Activated naive CD4-positive, alpha-beta T cell treated with anti-CD3 and anti-CD28 coated beads, Interleukin-2, amount 50 U/mL, for 72 hours (primary cell): ENCODE measurements around the gene ZBTB7A. TPM values are rescaled to one million over a fixed set of nuclear protein-coding genes. Genes with fewer than 3 reads are reported as not detected.

ENCODE experiments used
- ATAC-seq, 2 donors: fragments of 150-1000 bp; cut with Tn5 transposase; 2 replicates each; pipeline ENCODE4 v1.10.0; 2021; ENCODE audit warnings: mild to moderate bottlenecking in 2 of 2, moderate library complexity in 2 of 2
- DNase-seq, 2 donors: peaks; one replicate each; pipeline ENCODE4 v3.0.0; 2021 to 2022; ENCODE audit warnings: low spot score in 2 of 2
- H3K27ac Mint-ChIP-seq, 2 donors: one replicate each; pipeline ENCODE4 v1.8.0; 2022; ENCODE audit warnings: mild to moderate bottlenecking in 2 of 2, mixed read lengths in 2 of 2
- H3K36me3 Mint-ChIP-seq, 2 donors: one replicate each; pipeline ENCODE4 v1.8.0; 2022; ENCODE audit warnings: mixed read lengths in 2 of 2
- H3K9me3 Mint-ChIP-seq, 2 donors: one replicate each; pipeline ENCODE4 v1.8.0; 2022; ENCODE audit warnings: mixed read lengths in 2 of 2
- total RNA-seq, 2 donors: library from RNA; stranded (reverse); gene quantifications; one replicate each; pipeline ENCODE4 v1.2.3, GENCODE V29; 2022

ZBTB7A gene
- total RNA-seq, 2 donors from 2014 or later, result 23.4 to 26.0 TPM

- Mint-ChIP-seq H3K27ac (peak overlapping the region in 1 of 2 donors; percentile 68), H3K36me3 (peaks cover 17 to 25% of the 10 kb centered on the region in 2 donors), H3K9me3 (peaks cover 0 to 6% of the 10 kb centered on the region in 2 donors)
- no peak for ATAC-seq
- no peak for DNase-seq
Observed at GRCh38 chr19:4052114-4052992, 14.3 kb downstream of the ZBTB7A start.

GRCh38 chr19:4051175-4052101 lies 15.3 kb downstream of the ZBTB7A start:
- H3K9me3 Mint-ChIP-seq, result peaks cover 0 to 6% of the 10 kb centered on the region in 2 donors
- peak; percentile 23 to 81 for ATAC-seq
- H3K36me3 Mint-ChIP-seq, result peaks cover 17 to 25% of the 10 kb centered on the region in 2 donors
- DNase-seq, result no peak
- H3K27ac Mint-ChIP-seq, result peak overlapping the region; percentile 78 to 84

GRCh38 chr19:4049432-4049831 lies 17.3 kb downstream of the ZBTB7A start:
- peak overlapping the region in 1 of 2 donors; percentile 83 for H3K27ac Mint-ChIP-seq
- H3K9me3 Mint-ChIP-seq, result peaks cover 0 to 6% of the 10 kb centered on the region in 2 donors
- ATAC-seq, result no peak
- no peak for DNase-seq
- peaks cover 17 to 25% of the 10 kb centered on the region in 2 donors for H3K36me3 Mint-ChIP-seq

GRCh38 chr19:4046946-4047683 lies 19.6 kb downstream of the ZBTB7A start:
- H3K27ac Mint-ChIP-seq, result no peak overlapping the region
- H3K36me3 Mint-ChIP-seq, result peaks cover 4 to 11% of the 10 kb centered on the region in 2 donors
- ATAC-seq, result no peak
- no peak for DNase-seq
- no peaks in the 10 kb centered on the region for H3K9me3 Mint-ChIP-seq

GRCh38 chr19:4046362-4046691 lies 20.4 kb downstream of the ZBTB7A start:
- ATAC-seq (no peak), DNase-seq (no peak)
- Mint-ChIP-seq H3K27ac (peak overlapping the region in 1 of 2 donors; percentile 81), H3K36me3 (peaks cover 2 to 9% of the 10 kb centered on the region in 2 donors), H3K9me3 (no peaks in the 10 kb centered on the region)

GRCh38 chr19:4045597-4046361 lies 20.9 kb downstream of the ZBTB7A start:
- Mint-ChIP-seq H3K9me3 (no peaks in the 10 kb centered on the region), H3K36me3 (peaks cover 0 to 4% of the 10 kb centered on the region in 2 donors), H3K27ac (no peak overlapping the region)
- no peak for DNase-seq
- ATAC-seq, result no peak

GRCh38 chr19:4044990-4045465 lies 21.7 kb downstream of the ZBTB7A start:
- Mint-ChIP-seq H3K9me3 (no peaks in the 10 kb centered on the region), H3K36me3 (no peaks in the 10 kb centered on the region), H3K27ac (no peak overlapping the region)
- no peak for ATAC-seq
- DNase-seq, result no peak

- no peaks in the 10 kb centered on the region for H3K36me3 Mint-ChIP-seq
- no peaks in the 10 kb centered on the region for H3K9me3 Mint-ChIP-seq
- H3K27ac Mint-ChIP-seq, result no peak overlapping the region
- ATAC-seq, result no peak
- no peak for DNase-seq
Observed at GRCh38 chr19:4043966-4044715, 22.6 kb downstream of the ZBTB7A start.

- H3K27ac Mint-ChIP-seq, result no peak overlapping the region
- no peak for DNase-seq
- no peaks in the 10 kb centered on the region for H3K36me3 Mint-ChIP-seq
- no peaks in the 10 kb centered on the region for H3K9me3 Mint-ChIP-seq
- ATAC-seq, result no peak
Observed at GRCh38 chr19:4043401-4043800, 23.3 kb downstream of the ZBTB7A start.

GRCh38 chr19:4042731-4043082 lies 24.0 kb downstream of the ZBTB7A start:
- H3K9me3 Mint-ChIP-seq, result no peaks in the 10 kb centered on the region
- DNase-seq, result no peak
- no peaks in the 10 kb centered on the region for H3K36me3 Mint-ChIP-seq
- peak overlapping the region in 1 of 2 donors; percentile 25 for H3K27ac Mint-ChIP-seq
- peak in 1 of 2 donors; percentile 17 for ATAC-seq

- DNase-seq (no peak), ATAC-seq (peak; percentile 19 to 27)
- Mint-ChIP-seq H3K36me3 (no peaks in the 10 kb centered on the region), H3K27ac (peak overlapping the region in 1 of 2 donors; percentile 25), H3K9me3 (no peaks in the 10 kb centered on the region)
Observed at GRCh38 chr19:4042064-4042730, 24.5 kb downstream of the ZBTB7A start.

- no peak for ATAC-seq
- no peaks in the 10 kb centered on the region for H3K9me3 Mint-ChIP-seq
- H3K27ac Mint-ChIP-seq, result no peak overlapping the region
- no peak for DNase-seq
- H3K36me3 Mint-ChIP-seq, result peaks cover 0 to 5% of the 10 kb centered on the region in 2 donors
Observed at GRCh38 chr19:4038661-4039423, 27.9 kb downstream of the ZBTB7A start.

- no peaks in the 10 kb centered on the region for H3K9me3 Mint-ChIP-seq
- no peak for ATAC-seq
- no peak overlapping the region for H3K27ac Mint-ChIP-seq
- peaks cover 0 to 5% of the 10 kb centered on the region in 2 donors for H3K36me3 Mint-ChIP-seq
- DNase-seq, result no peak
Observed at GRCh38 chr19:4038057-4038456, 28.6 kb downstream of the ZBTB7A start.

- Mint-ChIP-seq H3K27ac (no peak overlapping the region), H3K9me3 (no peaks in the 10 kb centered on the region), H3K36me3 (peaks cover 0 to 5% of the 10 kb centered on the region in 2 donors)
- ATAC-seq, result no peak
- DNase-seq, result no peak
Observed at GRCh38 chr19:4037301-4037949, 29.3 kb downstream of the ZBTB7A start.
